GM20000 (cell line): Measurements from ENCODE around the gene LCAT.
"Not testable (repeated sequence)": the region's sequence is repeated elsewhere in the genome, so short reads cannot be mapped to it uniquely, and the experiment has no call there.

Experiments
- DNase-seq: peaks from one replicate; pipeline ENCODE4 v3.0.0; 2012; ENCODE audit warnings: low spot score
- TF ChIP-seq, protein P1 (sequence below): IDR thresholded peaks from 2 replicates; pipeline ENCODE4 v1.5.1; 2012; ENCODE audit warnings: mild to moderate bottlenecking, control low read depth; ENCODE audit errors: extremely low read depth, missing control alignments

Gene LCAT

DNA sequence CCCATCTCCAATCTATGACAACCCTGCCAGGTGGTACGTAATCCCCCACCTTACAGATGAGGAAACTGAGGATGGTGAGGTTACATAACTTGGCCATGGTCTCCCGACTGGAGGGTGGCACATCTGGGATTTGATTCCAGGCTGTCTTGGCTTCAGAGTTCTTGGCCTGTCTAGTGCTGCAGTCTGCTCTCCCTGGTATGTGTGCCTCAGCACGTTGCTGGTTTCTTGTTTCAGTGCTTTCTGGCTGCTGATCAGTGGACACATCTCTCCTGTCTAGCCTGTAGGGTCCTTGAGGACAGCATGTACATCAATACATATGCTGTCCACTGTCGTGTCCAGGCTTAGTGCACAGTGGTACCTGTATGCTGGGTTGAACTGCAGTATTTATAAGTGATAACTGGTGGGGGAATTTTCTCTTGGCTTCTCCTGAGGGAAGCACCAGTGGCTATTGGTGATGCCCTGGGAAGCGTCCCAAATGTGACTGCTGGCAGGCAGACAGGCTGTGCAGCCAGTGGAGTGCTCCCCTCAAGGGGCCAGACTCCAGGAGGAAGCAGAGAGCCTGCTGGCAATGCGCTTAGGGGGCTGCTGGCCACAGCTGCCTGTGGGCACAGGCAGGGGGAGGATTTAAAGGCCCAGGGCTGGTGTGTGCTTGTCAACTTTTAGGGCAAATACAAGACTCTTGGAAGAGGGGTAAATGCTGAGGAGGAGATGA lies 26.6 kb downstream of the LCAT start:
- no peak for DNase-seq
- TF ChIP-seq, protein P1, sequence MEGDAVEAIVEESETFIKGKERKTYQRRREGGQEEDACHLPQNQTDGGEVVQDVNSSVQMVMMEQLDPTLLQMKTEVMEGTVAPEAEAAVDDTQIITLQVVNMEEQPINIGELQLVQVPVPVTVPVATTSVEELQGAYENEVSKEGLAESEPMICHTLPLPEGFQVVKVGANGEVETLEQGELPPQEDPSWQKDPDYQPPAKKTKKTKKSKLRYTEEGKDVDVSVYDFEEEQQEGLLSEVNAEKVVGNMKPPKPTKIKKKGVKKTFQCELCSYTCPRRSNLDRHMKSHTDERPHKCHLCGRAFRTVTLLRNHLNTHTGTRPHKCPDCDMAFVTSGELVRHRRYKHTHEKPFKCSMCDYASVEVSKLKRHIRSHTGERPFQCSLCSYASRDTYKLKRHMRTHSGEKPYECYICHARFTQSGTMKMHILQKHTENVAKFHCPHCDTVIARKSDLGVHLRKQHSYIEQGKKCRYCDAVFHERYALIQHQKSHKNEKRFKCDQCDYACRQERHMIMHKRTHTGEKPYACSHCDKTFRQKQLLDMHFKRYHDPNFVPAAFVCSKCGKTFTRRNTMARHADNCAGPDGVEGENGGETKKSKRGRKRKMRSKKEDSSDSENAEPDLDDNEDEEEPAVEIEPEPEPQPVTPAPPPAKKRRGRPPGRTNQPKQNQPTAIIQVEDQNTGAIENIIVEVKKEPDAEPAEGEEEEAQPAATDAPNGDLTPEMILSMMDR: no peak

DNA sequence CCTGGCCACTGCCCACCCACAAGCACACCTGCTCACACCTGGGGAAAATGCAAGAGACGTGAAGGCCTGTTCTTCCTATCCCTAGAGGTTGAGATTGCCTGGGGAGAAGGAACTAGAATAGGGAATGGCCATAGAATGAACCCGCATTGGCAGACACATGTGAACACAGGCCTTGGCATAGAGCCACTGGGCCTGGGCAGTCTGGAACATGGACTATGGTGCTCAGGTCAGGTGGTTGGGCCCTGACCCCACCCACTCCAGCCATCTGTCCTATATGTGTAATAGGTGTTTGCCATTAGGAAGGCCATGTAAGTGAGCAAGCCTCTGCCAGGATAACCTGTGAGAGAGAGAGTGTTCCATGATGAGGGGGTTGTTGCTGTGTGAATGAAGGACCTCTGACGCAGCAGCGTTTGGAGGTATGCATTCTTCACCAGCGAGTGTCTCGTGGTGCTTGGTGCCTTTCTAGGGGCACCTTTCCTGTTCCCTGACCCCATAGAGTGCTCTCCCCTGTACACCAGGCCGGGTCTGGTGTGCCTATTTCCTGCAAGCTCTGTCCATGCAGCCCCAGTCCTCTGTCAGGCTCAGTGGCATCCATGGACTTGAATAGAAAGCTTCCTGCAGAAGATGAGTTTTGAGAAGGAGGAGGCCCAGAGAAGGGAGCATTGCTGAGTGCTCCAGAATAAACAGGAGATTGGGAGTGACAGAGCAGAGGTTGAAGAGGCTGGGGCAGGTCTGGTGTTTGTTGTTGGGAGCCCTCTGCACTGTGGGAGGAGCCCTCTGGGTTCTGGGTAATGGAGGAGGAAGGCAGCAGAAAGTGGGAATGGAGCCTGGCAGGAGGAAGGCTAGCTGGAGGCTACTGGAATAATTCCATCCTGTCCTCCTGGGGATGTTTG lies 27.8 kb downstream of the LCAT start:
- TF ChIP-seq, protein P1: no peak
- DNase-seq: no peak

DNA sequence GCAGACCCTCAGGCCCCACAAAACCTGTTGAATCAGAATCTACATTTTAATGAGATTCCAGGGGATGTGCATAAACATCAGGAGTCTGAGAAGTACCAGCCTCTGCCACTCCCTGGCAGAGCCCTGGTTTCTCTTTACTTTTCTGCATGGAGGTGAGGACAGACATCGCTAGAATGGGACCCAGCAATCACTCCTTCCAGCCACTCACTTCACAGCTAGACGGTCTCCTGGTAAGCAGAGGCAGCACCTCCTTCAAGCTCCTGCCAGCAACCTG lies 28.5 kb downstream of the LCAT start:
- DNase-seq: not testable (repeated sequence)

DNA sequence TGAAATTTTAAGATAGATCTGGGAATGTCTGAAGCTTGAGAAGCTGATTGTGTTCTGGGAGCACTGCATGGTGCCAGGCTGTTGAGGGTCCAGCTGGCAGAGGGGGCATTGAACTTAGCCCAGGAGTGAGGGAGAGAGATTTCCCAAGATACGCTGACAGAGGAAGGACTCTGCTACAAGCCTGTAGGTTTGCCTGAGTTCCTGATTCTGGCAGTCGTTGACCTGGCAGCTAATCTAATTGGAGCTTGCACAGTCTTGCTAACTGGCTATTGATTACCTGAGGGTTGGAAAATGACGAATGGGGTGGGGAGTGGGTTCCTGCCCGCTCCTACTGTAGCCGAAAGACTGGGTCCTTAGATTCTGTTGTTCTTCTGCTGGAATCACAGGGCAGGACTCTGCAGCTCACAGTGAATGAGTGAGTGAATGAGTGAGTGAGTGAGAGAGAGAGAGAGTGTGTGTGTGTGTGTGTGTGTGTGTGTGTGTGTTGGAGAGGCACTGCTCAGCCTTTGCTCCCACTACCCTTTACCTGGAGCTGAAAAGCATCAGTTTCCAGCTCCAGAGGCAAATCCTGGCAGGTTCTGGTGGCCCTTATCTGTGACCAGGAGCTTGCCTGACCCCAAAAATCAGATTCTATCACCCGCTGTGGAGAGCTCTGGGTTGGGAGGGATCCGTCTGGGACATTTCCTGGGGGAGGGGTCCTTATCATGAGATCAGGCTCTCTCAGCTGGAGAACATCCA lies 29.0 kb downstream of the LCAT start:
- TF ChIP-seq, protein P1: no peak
- DNase-seq: no peak

DNA sequence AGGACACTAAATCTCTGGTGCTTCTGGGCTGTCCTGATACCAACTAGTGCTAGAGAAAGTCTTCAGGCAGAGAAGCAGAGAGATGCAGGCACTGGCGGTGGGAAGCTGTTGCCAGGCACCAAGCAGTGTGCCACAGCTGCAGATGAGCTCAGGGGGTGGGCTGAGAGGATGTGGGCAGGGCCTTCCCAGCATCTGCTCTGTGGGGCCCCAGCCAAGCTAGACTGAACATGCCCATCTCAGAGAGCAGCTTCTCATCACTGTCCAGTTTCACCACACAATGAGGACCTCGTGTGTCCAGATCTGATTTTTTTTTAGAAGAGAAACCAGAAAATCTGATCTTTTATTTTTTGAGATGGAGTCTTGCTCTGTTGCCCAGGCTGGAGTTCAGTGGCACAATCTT lies 33.8 kb downstream of the LCAT start:
- TF ChIP-seq, protein P1: no peak
- DNase-seq: no peak

DNA sequence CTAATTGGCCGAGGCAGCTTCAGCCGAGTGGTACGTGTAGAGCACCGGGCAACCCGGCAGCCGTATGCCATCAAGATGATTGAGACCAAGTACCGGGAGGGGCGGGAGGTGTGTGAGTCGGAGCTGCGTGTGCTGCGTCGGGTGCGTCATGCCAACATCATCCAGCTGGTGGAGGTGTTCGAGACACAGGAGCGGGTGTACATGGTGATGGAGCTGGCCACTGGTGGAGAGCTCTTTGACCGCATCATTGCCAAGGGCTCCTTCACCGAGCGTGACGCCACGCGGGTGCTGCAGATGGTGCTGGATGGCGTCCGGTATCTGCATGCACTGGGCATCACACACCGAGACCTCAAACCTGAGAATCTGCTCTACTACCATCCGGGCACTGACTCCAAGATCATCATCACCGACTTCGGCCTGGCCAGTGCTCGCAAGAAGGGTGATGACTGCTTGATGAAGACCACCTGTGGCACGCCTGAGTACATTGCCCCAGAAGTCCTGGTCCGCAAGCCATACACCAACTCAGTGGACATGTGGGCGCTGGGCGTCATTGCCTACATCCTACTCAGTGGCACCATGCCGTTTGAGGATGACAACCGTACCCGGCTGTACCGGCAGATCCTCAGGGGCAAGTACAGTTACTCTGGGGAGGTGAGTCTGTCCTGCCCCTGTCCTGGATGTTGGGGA lies 34.7 kb downstream of the LCAT start:
- no peak for DNase-seq
- TF ChIP-seq, protein P1: no peak

DNA sequence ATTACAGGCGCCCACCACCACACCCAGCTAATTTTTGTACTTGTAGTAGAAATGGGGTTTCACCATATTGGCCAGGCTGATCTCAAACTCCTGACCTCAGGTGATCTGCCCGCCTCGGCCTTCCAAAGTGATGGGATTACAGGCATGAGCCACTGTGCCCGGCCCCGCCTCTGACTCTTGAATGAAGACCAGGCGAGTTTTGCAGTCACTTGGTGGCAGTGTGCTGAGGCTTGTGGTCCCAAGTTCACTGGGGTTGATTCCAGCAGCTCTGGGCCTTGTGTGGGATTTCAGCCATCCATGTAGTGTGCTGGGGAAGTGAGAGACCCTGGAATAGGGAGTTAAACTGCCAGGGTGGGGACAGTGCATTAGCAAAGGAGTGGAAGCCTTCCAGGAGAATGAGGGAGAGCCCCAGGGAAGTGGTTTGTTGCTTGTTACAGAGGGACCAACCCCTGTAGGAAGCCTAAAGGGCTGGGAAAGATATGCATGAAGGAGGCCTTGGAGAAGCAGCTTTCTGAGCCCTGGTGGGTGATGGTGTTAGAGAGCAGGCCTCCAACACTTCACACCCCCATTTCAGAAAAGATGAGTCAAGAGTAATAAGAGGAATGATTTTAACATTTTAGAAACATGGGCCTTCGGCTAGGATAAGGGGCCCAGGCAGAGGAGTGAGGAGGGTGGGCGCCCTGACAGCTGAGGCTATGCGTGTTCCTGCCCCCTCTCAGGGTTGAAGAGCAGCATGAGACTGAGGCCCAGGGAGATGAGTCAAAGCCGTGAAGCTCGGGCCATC lies 36.3 kb downstream of the LCAT start:
- TF ChIP-seq, protein P1: no peak
- no peak for DNase-seq
